NCI-H128 (cell line): ENCODE data around the gene CLN6.
"Not testable (repeated sequence)": the region's sequence is repeated elsewhere in the genome, so short reads cannot be mapped to it uniquely, and the experiment has no call there.

Experiments
- DNase-seq: peaks from one replicate; lab custom pipeline; 2025; ENCODE audit not compliant: unreplicated experiment; lab: John Stamatoyannopoulos, UW

Gene CLN6

DNA sequence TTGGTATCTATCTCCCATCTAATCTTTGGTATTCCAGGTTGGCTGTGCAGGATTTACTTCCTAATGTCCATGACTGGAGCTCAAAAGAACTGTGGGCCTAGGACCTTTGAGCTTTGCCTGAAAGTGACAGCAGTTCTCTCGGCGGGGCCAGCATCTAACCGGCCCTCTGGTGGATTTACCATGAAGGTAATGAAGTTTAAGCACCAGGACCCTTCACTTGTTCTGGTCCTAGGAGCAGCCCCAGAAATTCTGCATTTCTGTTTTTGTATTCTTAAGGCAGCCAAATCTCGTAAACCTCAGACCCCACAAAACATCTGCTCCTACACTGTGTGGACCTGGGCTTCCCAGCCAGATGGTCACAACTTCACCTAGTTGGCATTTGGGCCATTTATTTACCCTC is 37.4 kb downstream of the CLN6 start:
- DNase-seq: no peak

DNA sequence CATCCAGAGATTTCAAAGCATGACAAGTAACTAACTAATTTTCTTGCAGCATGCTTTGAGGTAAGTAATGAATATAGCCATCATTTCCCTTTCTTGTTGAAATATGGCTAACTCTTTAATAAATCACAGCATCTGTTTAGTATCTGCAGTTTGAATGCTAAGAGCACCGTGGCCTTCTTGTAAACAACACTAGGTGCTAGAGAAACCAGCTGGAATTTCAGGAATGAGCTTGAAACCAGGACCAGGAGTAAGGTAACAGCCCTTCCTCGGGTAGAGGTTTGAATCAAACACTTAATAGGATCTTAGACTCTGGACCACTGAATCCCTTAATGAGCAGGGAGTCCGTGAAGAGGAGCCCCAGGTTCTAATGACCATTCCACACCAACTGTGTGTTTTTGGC is 38.0 kb downstream of the CLN6 start:
- no peak for DNase-seq

DNA sequence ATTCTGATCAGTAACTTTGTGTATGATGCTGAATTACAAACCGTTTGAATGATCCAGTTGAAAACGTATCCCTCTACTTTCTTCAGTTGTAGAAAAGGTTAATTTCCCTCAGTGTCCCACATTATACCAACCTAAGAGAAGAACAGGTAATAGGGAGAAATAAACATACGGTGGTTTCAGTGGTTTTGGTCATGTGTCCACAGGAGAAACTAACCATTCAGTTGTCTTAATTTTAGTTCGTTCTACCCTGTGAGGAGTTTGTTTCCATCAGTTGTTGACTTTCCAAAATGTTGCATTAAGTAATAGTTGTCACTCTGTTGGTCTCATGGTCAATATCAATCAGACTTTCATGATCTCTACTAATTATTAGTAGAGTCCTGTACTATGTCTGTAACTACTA is 39.5 kb downstream of the CLN6 start:
- DNase-seq: no peak

DNA sequence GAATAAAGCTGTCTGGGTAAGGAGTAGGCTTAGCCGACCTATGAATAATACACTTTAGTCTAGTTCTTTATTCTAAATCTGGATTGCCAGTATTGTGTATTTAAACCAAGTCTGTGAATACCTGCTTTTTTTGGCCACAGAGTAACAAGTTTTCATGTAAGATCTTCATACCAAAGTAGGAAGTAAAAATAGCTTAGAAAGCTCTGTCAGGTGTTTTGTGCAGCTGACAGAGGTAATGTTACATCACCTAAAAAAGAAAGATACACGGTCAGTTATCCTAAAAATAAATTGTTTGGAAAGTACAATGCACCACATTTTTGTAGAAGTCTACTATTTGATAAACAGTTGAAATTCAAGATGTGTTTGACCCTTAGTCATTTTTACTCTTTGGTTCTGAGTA is 40.9 kb downstream of the CLN6 start:
- no peak for DNase-seq

DNA sequence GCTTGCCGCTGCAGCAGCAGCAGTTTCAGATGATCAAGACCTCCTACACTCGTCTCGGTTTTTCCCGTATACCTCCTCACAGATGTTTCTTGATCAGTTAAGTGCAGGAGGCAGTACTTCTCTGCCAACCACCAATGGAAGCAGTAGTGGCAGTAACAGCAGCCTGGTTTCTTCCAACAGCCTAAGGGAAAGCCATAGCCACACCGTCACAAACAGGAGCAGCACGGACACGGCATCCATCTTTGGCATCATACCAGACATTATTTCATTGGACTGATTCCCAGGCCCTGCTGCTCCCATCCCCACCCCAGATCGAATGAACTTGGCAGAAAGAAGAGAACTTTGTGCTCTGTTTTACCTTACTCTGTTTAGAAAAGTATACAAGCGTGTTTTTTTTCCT is 42.0 kb downstream of the CLN6 start:
- no peak for DNase-seq

DNA sequence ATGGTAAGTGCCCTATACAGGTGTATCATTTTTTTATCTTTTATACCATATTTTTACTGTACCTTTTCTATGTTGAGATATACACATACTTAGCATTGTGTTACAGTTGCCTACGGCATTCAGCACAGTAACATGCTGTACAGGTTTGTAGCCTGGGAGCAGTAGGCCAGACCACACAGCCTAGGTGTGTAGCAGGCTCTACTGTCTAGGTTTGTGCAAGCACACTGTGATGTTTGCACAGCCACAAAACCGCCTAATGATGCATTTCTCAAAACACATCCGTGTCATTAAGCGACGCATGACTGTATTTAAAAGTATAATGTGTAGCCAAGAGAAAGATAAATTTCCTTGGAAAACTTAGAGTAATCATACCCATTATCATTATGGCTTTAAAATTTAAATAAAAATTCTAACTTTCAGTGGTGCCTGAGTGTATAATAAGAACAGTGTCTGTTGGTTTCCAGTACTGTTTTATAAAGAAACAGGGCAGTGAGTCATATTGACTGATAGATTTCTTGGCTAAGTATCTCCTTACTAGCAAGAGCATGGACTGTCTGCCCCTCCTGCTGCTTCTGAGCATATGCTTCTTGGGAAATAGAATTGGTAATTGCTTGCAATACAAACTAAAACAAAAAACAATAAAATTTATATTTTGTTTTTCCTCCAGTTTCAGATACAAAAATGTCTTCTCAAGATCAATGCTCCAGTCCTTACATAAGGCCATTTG is 42.7 kb downstream of the CLN6 start:
- DNase-seq: no peak

DNA sequence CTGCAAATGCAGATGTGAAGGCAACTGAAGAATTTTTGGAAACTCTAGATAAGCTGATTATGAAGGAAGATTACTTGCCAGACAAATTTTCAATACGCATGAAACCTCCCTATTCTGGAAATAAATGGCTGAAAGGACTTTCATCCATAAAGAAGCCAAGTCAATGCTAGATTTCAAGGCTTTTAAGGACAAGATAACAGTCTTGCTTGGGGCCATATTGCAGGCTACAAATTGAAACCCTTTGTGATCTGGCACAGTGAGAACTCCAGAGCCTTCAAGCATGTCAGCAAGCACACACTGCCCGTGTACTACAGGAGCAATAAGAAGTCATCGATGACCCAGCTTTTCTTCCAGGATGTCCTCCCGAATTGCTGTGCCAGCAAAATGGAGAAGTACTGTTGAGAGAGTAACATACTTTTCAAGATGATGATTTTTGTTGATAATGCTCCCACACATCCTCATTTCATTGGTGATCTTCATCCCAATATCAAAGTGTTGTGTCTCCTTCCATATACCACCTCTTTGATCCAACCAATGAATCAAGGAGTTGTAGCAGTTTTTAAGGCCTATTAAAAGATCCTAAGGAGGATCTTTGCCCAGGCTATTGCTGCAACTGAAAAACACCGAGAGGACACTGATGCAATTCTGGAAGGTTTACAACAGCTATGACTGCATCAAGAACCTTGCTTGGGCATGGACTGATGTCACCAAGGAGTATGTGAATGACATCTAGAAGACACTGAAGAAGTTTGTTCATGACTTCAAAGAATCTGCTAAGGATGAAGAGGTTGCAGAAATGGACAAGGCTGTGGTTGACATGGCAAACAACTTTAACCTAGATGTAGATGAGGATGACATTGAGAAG is 44.7 kb downstream of the CLN6 start:
- DNase-seq: no peak

DNA sequence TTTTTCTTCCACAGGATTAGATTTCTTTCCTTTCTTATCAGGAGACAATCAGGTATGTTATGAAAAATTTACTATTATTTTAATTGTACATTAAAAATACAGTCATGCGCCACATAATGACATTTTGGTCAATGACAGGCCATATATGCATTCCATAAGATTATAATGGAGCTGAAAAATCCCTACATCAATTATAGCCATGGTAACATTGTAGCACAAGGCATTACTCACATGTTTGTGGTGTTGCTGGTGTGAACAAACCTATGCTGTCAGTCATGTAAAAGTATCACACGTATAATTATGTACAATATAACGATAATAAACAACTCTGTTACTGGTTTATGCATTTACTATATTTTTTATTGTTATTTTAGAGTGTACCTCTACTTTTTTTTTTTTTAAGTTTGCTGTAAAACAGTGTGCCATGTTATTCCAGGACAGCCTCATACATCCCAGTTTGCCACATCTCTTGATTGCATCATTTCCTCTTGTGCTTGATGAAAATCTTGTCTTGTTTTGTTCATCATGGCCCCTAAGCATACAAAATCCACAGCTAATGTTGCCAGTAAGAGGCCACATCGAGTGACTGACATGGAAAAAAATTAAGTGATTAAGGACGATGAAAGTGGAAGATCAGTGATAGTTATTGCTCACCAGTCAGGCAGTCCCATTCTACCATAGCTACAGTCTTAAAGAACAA is 45.8 kb downstream of the CLN6 start:
- no peak for DNase-seq

DNA sequence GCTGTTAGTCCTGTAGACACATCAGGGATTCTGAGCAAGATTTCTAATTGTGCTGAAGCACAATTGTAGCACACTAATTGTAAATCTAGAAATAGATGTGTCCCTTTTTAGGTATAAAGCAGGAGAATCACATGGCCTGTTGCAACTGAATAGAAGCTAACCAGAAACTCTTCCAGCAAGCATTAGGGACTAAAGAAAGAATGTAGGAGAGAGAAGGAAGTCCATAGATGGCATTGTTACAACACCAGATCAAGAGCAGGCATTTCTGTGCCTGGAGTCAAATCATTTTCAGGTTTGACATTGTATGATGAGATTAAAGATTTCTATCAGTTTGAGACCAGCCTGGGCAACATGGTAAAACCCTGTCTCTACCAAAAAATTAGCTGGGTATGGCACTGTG is 51.8 kb downstream of the CLN6 start:
- DNase-seq: no peak

DNA sequence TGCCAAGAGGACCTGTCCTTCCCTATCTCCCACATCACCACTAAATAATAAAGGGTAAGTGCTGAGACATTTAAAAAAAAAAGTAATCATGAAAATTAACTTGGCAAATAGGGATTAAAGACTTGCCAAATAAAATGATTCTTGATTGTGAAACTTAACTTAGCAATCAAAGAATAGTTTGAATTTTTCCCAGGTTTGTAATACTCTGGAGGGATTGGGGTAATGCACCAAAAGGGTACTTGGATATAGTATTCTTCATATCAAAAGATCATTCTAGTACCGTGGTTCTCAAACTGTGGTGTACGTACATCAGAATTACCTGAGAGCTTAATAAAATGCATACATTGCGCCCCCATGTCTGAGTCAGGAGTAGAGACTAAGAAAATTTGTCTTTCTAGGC is 52.9 kb downstream of the CLN6 start:
- no peak for DNase-seq

DNA sequence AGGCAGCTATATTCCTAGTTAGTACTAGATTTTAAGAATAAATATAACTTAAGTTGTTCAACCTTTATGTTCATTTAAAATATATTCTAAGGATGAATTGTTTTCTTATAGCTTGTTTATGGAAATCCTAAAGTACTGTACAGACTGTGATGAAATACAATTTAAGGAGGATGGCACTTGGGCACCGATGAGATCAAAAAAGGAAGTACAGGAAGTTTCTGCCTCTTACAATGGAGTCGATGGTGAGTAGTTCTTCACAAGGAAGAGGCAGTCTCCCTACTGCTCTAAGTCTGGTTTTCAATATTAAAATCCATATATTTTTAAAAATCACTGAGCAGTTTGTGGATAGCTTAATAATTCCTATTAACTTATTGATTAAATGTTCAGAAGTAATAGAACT is 54.0 kb downstream of the CLN6 start:
- no peak for DNase-seq

DNA sequence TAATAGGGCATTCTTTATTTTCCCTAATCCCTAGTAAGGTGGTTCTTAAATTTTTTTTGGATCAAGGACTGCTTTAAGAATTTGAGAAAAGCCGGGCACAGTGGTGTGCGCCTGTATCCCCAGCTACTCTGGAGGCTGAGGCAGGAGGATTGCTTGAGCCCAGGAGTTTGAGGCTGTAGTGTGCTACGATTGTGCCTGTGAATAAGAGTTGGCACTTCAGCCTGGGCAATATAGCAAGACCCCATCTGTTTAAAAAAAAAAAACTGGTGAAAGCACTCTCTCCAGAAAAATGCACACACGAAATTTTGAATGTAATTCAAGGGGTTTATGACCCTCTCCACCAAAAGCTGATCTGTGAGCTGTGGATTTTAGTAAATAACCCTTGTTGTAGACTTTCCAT is 56.4 kb downstream of the CLN6 start:
- DNase-seq: no peak

DNA sequence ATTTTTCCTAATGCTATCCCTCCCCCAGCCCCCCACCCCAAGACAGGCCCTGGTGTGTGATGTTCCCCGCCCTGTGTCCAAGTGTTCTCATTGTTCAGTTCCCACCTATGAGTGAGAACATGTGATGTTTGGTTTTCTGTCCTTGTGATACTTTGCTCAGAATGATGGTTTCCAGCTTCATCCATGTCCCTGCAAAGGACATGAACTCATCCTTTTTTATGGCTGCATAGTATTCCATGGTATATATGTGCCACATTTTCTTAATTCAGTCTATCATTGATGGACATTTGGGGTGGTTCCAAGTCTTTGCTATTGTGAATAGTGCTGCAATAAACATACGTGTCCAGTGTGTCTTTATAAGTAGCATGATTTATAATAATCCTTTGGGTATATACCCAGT is 57.5 kb downstream of the CLN6 start:
- not testable (repeated sequence) for DNase-seq

DNA sequence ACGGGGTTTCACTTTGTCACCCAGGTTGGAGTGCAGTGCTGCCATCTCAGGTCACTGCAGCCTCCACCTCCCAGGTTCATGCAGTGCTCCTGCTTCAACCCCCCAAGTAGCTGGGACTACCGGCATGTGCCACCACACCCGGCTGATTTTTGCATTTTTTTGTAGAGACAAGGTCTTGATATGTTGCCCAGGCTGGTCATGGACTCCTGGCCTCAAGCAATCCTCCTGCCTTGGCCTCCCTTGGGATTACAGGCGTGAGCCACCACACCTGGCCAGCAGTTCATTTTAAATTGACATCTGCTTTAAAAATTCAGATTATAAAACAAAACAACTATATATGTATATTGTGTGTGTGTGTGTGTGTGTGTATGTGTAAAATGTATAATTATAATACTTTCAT is 62.7 kb downstream of the CLN6 start:
- no peak for DNase-seq

DNA sequence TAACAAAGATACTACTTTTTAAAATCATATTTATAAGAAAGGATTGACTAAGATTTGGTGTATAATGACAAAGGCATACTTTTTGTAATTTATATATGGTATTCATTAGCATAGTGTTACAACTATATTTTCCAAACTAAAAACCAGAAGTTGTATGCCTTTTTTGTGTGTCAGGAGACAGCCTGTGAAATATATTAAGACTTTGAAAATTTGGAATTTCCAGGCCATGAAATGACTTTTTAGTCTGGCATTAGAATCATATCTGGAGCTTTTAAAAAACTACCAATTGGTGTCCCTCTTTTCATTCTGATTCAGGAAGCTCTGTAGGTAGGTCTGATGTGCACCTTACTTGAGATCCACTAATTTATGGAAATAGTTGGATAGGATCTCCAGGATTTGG is 66.3 kb downstream of the CLN6 start:
- no peak for DNase-seq

DNA sequence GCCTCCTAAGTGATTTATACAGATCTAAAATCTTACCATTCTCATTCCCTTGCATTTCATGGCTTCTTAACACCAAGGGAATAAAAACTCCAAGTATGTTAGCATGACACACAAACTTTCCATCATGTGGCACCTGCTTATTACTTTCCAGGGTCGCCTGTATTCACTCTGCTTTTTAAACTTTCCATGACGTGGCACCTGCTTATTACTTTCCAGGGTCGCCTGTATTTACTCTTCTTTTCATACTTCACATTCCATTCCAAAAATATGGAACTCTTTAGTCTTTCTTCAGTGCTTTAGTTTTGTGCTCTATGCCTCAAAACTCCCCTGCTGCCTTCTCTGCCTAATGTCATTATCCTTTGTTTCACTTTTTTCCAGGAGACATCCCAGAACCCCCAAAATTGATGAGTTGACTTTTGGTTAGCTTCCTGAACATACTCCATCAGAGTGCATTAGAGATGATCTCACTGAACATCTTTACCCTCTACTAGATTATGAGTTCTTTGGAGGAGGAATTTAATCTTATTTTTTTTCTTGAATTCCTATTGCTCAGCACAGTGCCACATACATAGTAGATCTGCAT is 71.4 kb downstream of the CLN6 start:
- no peak for DNase-seq

DNA sequence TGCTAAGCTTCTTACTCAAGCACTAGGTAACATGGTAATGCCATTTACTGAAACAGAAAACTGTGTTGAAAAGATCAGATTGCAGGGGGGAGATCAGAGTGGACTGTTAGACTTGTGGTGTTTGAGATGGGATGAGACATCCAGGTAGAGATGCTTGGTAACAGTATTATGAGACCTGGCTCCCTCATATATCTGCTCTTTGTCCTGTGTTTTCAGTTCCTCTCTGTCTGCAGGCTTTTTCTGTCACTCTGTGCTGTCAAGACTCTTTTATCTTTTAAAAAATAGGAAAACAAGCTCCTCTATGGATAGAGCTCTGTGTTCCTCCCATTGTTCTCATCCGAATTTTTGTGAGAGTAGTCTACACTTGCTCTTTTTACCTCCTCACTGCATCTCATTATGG is 72.5 kb downstream of the CLN6 start:
- no peak for DNase-seq
